H9 (cell line): ENCODE data around the gene PLEKHM3. TPM values are rescaled to one million over a fixed set of nuclear protein-coding genes. Genes with fewer than 3 reads are reported as not detected.

Experiments used
- DNase-seq: peaks from one replicate; pipeline ENCODE4 v3.0.0-alpha.2; 2017
- H2AFZ ChIP-seq: one replicate; pipeline ENCODE4 v1.6.1; 2013; ENCODE audit warnings: mild to moderate bottlenecking, low read length, control low read depth, moderate library complexity
- H2AK5ac ChIP-seq: 2 replicates; pipeline ENCODE4 v1.6.1; 2013; ENCODE audit warnings: low read length, control low read depth, mixed read lengths; ENCODE audit not compliant: insufficient read length
- H2BK120ac ChIP-seq: one replicate; pipeline ENCODE4 v1.6.1; 2013; ENCODE audit warnings: low read depth, mild to moderate bottlenecking, low read length, control low read depth, inconsistent platforms; ENCODE audit not compliant: poor library complexity, severe bottlenecking
- H2BK12ac ChIP-seq: 2 replicates; pipeline ENCODE4 v1.6.1; 2013; ENCODE audit warnings: low read length, control low read depth, mixed read lengths, low read depth; ENCODE audit not compliant: insufficient read length
- H2BK15ac ChIP-seq: 2 replicates; pipeline ENCODE4 v1.6.1; 2013; ENCODE audit warnings: low read depth, low read length, control low read depth
- H2BK20ac ChIP-seq: one replicate; pipeline ENCODE4 v1.6.1; 2013; ENCODE audit warnings: low read depth, mild to moderate bottlenecking, low read length, control low read depth, inconsistent platforms; ENCODE audit not compliant: poor library complexity, severe bottlenecking
- H2BK5ac ChIP-seq: 2 replicates; pipeline ENCODE4 v1.6.1; 2013; ENCODE audit warnings: low read length, control low read depth, mixed read lengths; ENCODE audit not compliant: insufficient read length
- H3K14ac ChIP-seq: 2 replicates; pipeline ENCODE4 v1.6.1; 2013; ENCODE audit warnings: low read length, control low read depth; ENCODE audit not compliant: insufficient read depth
- H3K18ac ChIP-seq: 2 replicates; pipeline ENCODE4 v1.6.1; 2013; ENCODE audit warnings: low read depth, mild to moderate bottlenecking, mixed read lengths, low read length, control low read depth; ENCODE audit not compliant: insufficient read length
- H3K23ac ChIP-seq: 2 replicates; pipeline ENCODE4 v1.6.1; 2013; ENCODE audit warnings: low read length, control low read depth, mixed read lengths, low read depth; ENCODE audit not compliant: insufficient read length
- H3K23me2 ChIP-seq: 2 replicates; pipeline ENCODE4 v1.6.1; 2013; ENCODE audit warnings: low read depth, mild to moderate bottlenecking, mixed read lengths, low read length, control low read depth; ENCODE audit not compliant: insufficient read length, poor library complexity, severe bottlenecking
- H3K27ac ChIP-seq: 2 replicates; pipeline ENCODE4 v1.5.1; 2013; ENCODE audit warnings: low read length, control low read depth, mixed read lengths, low read depth; ENCODE audit not compliant: insufficient read length
- H3K27me3 ChIP-seq: 2 replicates; pipeline ENCODE4 v1.6.1; 2013; ENCODE audit warnings: low read length, control low read depth, inconsistent platforms; ENCODE audit not compliant: insufficient read depth
- H3K4ac ChIP-seq: 2 replicates; pipeline ENCODE4 v1.6.1; 2013; ENCODE audit warnings: low read depth, mild to moderate bottlenecking, control low read depth, inconsistent platforms, low read length, moderate library complexity
- H3K4me1 ChIP-seq: 2 replicates; pipeline ENCODE4 v1.6.1; 2013; ENCODE audit warnings: low read length, control low read depth, inconsistent platforms; ENCODE audit not compliant: insufficient read depth
- H3K4me2 ChIP-seq: 2 replicates; pipeline ENCODE4 v1.6.1; 2013; ENCODE audit warnings: low read length, control low read depth, mixed read lengths; ENCODE audit not compliant: insufficient read length, insufficient read depth
- H3K56ac ChIP-seq: 2 replicates; pipeline ENCODE4 v1.6.1; 2013; ENCODE audit warnings: low read depth, mild to moderate bottlenecking, mixed read lengths, low read length, control low read depth; ENCODE audit not compliant: insufficient read length
- H3K79me1 ChIP-seq: 2 replicates; pipeline ENCODE4 v1.6.1; 2013; ENCODE audit warnings: low read depth, mild to moderate bottlenecking, moderate library complexity, low read length, control low read depth, inconsistent platforms; ENCODE audit not compliant: insufficient read depth, poor library complexity, severe bottlenecking
- H3K79me2 ChIP-seq: 2 replicates; pipeline ENCODE4 v1.6.1; 2013; ENCODE audit warnings: low read length, control low read depth, inconsistent platforms; ENCODE audit not compliant: insufficient read depth
- H3K9ac ChIP-seq: 2 replicates; pipeline ENCODE4 v1.6.1; 2013; ENCODE audit warnings: low read length, control low read depth, mixed read lengths; ENCODE audit not compliant: insufficient read length; ENCODE audit errors: extremely low read depth
- H3K9me3 ChIP-seq: one replicate; pipeline ENCODE4 v1.6.1; 2013; ENCODE audit warnings: low read depth, low read length, inconsistent platforms; ENCODE audit not compliant: control insufficient read depth
- H3T11ph ChIP-seq: one replicate; pipeline ENCODE4 v1.6.1; 2013; ENCODE audit warnings: mild to moderate bottlenecking, low read length, control low read depth, inconsistent platforms
- H4K20me1 ChIP-seq: one replicate; pipeline ENCODE4 v1.6.1; 2013; ENCODE audit not compliant: control insufficient read depth, insufficient read length, insufficient read depth
- H4K5ac ChIP-seq: 2 replicates; pipeline ENCODE4 v1.6.1; 2013; ENCODE audit warnings: low read depth, mild to moderate bottlenecking, mixed read lengths, low read length, control low read depth; ENCODE audit not compliant: insufficient read length
- H4K8ac ChIP-seq: replicated peaks from 2 replicates; pipeline ENCODE4 v1.6.1; 2013; ENCODE audit warnings: low read length, control low read depth, mixed read lengths, low read depth; ENCODE audit not compliant: insufficient read length
- H4K91ac ChIP-seq: 2 replicates; pipeline ENCODE4 v1.6.1; 2013; ENCODE audit warnings: low read depth, mild to moderate bottlenecking, moderate library complexity, mixed read lengths, low read length, control low read depth; ENCODE audit not compliant: insufficient read length
- H3K27ac Mint-ChIP-seq, 3 experiments: 2 replicates in 2 of 3; 3 replicates in 1 of 3; pipeline ENCODE4 v1.8.0; 2020 to 2021; ENCODE audit warnings: mixed read lengths in 3 of 3, mild to moderate bottlenecking in 1 of 3, moderate library complexity in 1 of 3
- H3K27me3 Mint-ChIP-seq: 2 replicates; pipeline ENCODE4 v1.8.0; 2021; ENCODE audit warnings: low read depth, mild to moderate bottlenecking, moderate library complexity, mixed read lengths
- H3K36me3 Mint-ChIP-seq, 3 experiments: 2 replicates in 2 of 3; 3 replicates in 1 of 3; pipeline ENCODE4 v1.8.0; 2020 to 2021; ENCODE audit warnings: low read depth in 3 of 3, mixed read lengths in 3 of 3; ENCODE audit not compliant: insufficient read depth in 1 of 3
- H3K4me1 Mint-ChIP-seq, 2 experiments: 2 replicates each; pipeline ENCODE4 v1.8.0; 2020; ENCODE audit warnings: mixed read lengths in 2 of 2
- H3K4me3 Mint-ChIP-seq, 2 experiments: 2 replicates in 1 of 2; 3 replicates in 1 of 2; pipeline ENCODE4 v1.8.0; 2020 to 2021; ENCODE audit warnings: mild to moderate bottlenecking in 2 of 2, mixed read lengths in 2 of 2, moderate library complexity in 1 of 2
- H3K9me3 Mint-ChIP-seq, 2 experiments: 2 replicates in 1 of 2; 3 replicates in 1 of 2; pipeline ENCODE4 v1.8.0; 2020; ENCODE audit warnings: mild to moderate bottlenecking in 2 of 2, mixed read lengths in 2 of 2, moderate library complexity in 1 of 2
- CTCF ChIP-seq: fragments of 200-600 bp; sonication (generic); conservative IDR thresholded peaks from 3 replicates; pipeline ENCODE4 v1.8.0; 2021; ENCODE audit warnings: antibody characterized with exemption, mild to moderate bottlenecking
- WGBS: extraction: QIAGEN DNeasy Blood & Tissue Kit; methylation state at CpG from one replicate; pipeline ENCODE4 v1.1.7; 2013; ENCODE audit warnings: missing lambda C conversion rate, low lambda C conversion rate, mixed read lengths; ENCODE audit not compliant: insufficient read length; ENCODE audit errors: extremely low coverage; 5-methylcytosine and 5-hydroxymethylcytosine counted together
- total RNA-seq: library from RNA; stranded (reverse); gene quantifications from 2 replicates; pipeline ENCODE4 v1.2.1, GENCODE V29; 2021

Gene PLEKHM3
- total RNA-seq, 1 experiment from 2014 or later = 7.5 TPM

- no peak overlapping the region for H3K23ac ChIP-seq
- H2BK15ac ChIP-seq = no peak overlapping the region
- H4K8ac ChIP-seq = no peak overlapping the region
- Mint-ChIP-seq H3K4me3 (no peak overlapping the region), H3K4me1 (peaks cover 6 to 8% of the 10 kb centered on the region in 2 experiments; a peak in 3 of 4 replicates), H3K36me3 (peaks cover 0 to 7% (median 4%) of the 10 kb centered on the region in 3 experiments; a peak in 3 of 7 replicates), H3K27ac (no peak overlapping the region; a peak in 2 of 7 replicates), H3K27me3 (no peaks in the 10 kb centered on the region), H3K9me3 (no peaks in the 10 kb centered on the region)
- H2AFZ ChIP-seq = no peak overlapping the region
- no peak overlapping the region for H4K5ac ChIP-seq
- DNase-seq = no peak
- H3T11ph ChIP-seq = no peak overlapping the region
- no peak overlapping the region for H2BK12ac ChIP-seq
- no peak overlapping the region for H3K18ac ChIP-seq
- H2BK20ac ChIP-seq = no peak overlapping the region
- H4K20me1 ChIP-seq = no peaks in the 10 kb centered on the region
- no peak overlapping the region for H3K14ac ChIP-seq
- H3K4me2 ChIP-seq = no peak overlapping the region
- no peak overlapping the region for H3K4ac ChIP-seq
- H3K4me1 ChIP-seq = no peaks in the 10 kb centered on the region
- no CpG with 5 or more reads among the region's 14 CpGs for WGBS
- no peaks in the 10 kb centered on the region for H3K9me3 ChIP-seq
- H3K79me1 ChIP-seq = no peaks in the 10 kb centered on the region
- H3K27me3 ChIP-seq = no peaks in the 10 kb centered on the region
- H3K27ac ChIP-seq = no peak overlapping the region
- no peak overlapping the region for H3K9ac ChIP-seq
- no peak for TF ChIP-seq CTCF
- H2AK5ac ChIP-seq = no peak overlapping the region
- H3K79me2 ChIP-seq = no peaks in the 10 kb centered on the region
- H2BK5ac ChIP-seq = no peak overlapping the region
- no peak overlapping the region for H2BK120ac ChIP-seq
- no peaks in the 10 kb centered on the region for H3K23me2 ChIP-seq
- H4K91ac ChIP-seq = no peak overlapping the region
- H3K56ac ChIP-seq = no peak overlapping the region
Measured at GRCh38 chr2:207913772-207914358, 111.5 kb downstream of the PLEKHM3 start.
